ENCODE results near the gene STT3B.

GRCh38 chr3:31613654-31614053, 80.9 kb downstream of the STT3B start:
- no peak for TF ChIP-seq U2AF1 (optimal IDR thresholded peaks at IDR 0.05; ENCODE audit: low read depth, low read length)
- TF ChIP-seq CHD2 (IDR thresholded peaks at IDR 0.05; ENCODE audit: low read depth, low read length): no peak
- no peak for TF ChIP-seq SIX4 (CRISPR knock-in tag; IDR thresholded peaks at IDR 0.05)
- no peak for TF ChIP-seq ZNF256 (CRISPR knock-in tag; conservative IDR thresholded peaks at IDR 0.05)
- TF ChIP-seq REST (IDR thresholded peaks at IDR 0.05; ENCODE audit: borderline replicate concordance in 1 of 2, low read depth in 1 of 2, low read length in 2 of 2): no peak
- no peak for TF ChIP-seq MIXL1 (CRISPR knock-in tag; IDR thresholded peaks at IDR 0.05)
- TF ChIP-seq BRCA1 (CRISPR knock-in tag; IDR thresholded peaks at IDR 0.05): no peak
- no peak for TF ChIP-seq EZH2 (conservative IDR thresholded peaks at IDR 0.05; ENCODE audit: low read depth, low read length)
- TF ChIP-seq ZBTB33 (CRISPR knock-in tag; IDR thresholded peaks at IDR 0.05): no peak
- no peak for TF ChIP-seq RFX5 (IDR thresholded peaks at IDR 0.05; ENCODE audit: low read depth, low read length)
- TF ChIP-seq POLR2A (IDR thresholded peaks at IDR 0.05; ENCODE audit: insufficient read depth in 1 of 2, low read depth in 2 of 2, low read length in 2 of 2): no peak
- no peak for TF ChIP-seq ZNF607 (CRISPR knock-in tag; IDR thresholded peaks at IDR 0.05; ENCODE audit: borderline replicate concordance)
- TF ChIP-seq CTCF (CRISPR knock-in tag; IDR thresholded peaks at IDR 0.05): no peak
